SK-N-MC (cell line): ENCODE data around the gene FHOD3.

ENCODE experiments used
- EZH2 ChIP-seq: fragments of 200-600 bp; sonication (generic); IDR thresholded peaks from one replicate; pipeline ENCODE4 v1.6.1; 2017; ENCODE audit warnings: antibody characterized with exemption
- POLR2AphosphoS5 ChIP-seq: IDR thresholded peaks from 2 replicates; pipeline ENCODE4 v1.6.1; 2012; ENCODE audit warnings: mild to moderate bottlenecking, low read depth, low read length, borderline replicate concordance

- no peak for TF ChIP-seq EZH2
- TF ChIP-seq POLR2AphosphoS5, result no peak
Measured at GRCh38 chr18:36398419-36398818, 100.9 kb downstream of the FHOD3 start.
